ENCODE results near the gene CHAT.

The CHAT gene

DNA sequence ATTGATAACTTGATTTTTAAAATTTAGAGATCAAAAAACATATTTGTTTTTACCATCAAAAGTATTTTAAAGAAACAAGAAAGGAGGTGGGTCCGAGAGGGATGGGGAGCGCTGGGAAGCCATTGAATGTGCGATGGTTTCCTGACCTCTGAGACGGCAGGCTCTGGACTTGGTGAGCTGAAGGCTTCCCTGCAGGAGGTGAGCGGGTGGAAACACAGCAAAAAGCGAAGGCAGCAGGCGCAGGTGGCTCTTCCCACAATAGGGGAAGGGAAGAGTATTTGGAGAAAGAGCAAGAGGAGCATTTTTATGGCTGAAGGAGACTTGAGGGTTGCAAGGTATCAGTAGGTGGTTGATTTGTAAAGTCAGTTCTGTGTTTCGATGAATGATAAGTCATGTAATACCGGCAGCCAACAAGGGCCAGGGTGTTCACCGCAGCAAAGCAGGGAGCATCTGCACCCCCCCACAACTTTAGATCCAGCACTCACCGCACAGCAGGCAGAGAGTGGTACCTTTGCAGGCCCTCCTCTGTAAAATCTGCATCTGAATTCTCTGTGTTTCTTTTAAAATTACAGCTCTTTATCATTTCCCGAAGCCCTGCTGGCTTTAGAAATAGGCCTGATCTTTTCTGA, 76.2 kb downstream of the CHAT start:
- DNase-seq: no peak

DNA sequence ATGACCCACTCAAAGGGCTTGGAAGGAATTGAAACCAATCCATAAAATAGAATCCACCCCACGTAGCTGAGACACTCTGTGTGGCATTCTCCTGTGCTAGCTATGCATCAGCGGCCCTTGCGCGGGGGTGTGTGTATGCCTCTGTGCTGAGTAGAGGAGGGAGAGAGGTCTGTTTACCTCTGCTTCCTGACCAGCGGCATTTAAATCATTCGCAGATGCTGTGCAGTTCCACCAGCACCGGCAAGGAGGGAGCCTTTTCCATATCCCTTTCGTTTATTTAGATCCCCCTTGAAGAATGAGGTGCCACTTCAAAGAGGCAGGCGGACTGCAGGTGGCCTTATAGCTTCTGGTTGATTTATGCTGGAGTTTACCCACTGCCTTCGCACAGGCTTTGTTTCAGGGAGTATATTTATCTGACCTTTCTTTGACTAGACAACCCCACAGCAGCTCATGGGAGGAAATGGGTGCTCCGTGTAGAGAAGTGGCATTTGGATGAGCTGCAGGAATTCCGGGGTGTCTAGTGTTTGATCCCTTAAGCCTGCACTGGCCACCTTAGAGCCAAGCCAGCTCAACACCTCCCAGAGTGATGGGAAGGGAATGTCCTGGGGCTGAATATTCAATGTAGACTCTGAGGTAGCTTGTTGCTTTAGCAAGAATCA, 77.0 kb downstream of the CHAT start:
- DNase-seq: no peak

DNA sequence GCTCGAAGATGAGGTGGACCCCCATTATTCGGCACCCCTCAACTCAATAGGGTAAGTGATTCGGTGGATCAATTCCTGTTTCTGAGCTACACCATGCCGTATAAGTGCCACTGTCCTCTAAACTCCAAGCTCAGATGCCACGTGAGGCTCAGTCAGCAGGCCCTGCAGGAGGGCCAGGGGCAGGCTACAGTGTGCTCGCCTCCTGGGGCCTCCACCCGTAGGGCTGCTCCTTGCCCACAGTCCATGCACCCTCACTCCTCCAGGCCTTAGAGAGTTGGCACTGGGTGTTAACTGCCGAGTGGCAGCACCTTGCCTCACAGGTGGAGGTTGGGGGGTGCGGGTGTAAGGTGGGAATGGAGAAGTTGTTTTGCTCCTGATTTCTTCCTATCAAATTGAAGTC, 77.8 kb downstream of the CHAT start:
- no peak for DNase-seq

DNA sequence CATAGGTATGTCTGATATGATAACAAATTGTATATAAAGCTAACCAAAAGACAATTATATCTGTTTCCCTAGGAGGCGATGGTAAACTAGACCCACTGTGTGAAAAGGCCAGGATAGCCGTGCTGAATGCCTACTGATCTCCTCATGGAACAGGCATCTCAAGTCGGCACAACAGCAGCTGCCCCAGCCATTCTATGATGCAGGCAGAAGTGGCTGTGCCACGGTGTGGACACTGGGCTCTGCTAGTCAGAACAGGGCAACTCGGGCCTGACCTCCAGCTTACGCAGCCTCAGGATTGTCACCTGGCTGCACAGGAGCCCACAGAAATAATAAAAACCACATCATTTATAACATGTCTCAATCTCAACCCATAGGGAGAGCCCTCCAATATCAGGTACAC, 80.6 kb downstream of the CHAT start:
- DNase-seq: no peak

DNA sequence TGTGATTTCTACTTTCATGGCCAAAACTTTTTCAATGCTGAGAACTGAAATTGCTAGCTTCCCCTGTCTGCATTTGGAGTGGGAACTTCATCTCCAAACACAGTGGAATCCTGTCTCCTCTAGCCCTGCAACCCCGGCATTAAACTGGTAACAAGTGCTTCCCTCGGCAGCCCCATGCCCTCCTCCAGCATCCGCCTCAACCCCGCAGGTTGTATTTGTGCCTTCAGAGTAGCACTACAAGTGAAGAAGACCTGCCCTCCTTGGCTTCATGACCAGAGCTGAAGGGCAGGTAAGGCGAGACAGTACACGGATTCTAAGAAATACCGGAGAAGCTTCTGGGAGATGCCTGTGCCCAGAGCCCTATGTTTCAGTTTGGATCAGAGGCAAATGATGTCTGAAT, 82.5 kb downstream of the CHAT start:
- no peak for DNase-seq

DNA sequence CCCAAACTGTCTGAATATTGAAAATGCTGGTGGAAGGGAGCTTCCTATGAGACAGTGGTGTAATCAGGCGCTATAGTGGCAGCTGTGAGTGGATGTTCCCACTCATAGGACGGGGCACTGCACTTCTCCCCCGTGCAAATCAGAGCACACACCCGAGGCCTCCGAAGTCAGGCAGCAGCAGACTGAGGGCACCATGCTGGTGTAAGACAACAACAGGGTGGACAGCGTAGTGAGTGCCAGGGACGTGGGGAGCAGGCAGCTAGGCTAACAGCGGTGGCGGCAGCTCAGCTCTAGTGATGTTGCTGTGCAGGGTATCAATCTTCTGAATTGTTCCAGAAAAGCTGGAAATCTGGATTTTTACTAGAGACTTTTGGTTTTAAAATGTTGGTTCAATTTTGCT, 84.8 kb downstream of the CHAT start:
- DNase-seq: no peak

DNA sequence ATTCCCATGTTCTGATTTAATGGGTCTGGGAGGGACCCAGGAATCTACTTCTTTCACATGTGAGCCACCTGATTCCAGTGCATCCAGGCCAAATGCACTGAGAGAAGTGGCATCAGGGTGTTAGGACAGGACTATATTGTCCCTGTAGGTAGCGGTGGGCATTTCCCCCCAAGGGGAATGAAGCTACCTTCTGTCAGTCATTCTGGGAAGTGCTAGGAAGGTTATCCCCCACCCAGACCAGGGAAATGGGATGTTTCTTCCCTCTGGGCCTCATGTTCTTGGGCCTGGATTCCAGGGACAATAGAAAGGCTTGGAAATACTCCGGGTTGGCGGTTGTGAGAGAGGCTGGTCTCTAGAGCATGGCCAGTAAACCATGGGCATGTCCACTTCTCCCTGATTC, 86.4 kb downstream of the CHAT start:
- no peak for DNase-seq

DNA sequence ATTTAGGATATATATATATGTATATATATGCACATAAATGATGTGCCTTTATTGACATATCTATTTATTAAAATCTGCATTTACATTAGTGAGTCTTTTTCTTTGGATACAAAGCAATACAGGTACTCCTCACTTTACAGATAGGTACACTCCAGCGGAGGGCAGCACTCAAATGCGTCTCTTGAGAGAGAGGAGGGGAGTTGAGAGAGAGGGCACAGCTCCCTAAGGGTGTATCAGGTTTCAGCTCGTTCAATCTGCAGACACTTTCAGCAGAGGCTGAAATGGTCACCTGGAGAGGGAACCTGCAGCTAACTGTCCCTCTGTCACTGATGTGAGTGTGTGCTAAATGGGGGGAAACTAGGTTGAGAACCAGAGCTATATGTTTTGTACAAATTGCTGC, 87.2 kb downstream of the CHAT start:
- no peak for DNase-seq

DNA sequence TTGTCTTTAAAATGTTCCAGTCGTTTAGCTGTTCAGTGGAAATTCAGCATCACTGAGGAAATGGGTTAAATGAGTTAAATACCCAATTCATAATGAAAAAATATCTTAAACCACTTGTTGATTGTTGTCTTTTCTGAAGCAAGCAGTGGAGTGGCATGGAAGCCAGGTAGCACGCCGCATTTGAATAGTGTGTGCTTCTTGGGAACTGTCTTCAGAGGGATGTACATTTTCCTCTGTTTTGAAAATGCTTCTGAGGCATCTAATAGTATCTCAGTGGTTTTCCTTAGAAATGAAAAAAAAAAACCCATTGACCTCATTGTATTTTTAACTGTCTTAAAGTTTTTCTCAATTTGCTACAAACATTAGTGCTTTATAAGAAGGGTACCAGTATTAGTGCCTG, 93.7 kb downstream of the CHAT start:
- DNase-seq: no peak

DNA sequence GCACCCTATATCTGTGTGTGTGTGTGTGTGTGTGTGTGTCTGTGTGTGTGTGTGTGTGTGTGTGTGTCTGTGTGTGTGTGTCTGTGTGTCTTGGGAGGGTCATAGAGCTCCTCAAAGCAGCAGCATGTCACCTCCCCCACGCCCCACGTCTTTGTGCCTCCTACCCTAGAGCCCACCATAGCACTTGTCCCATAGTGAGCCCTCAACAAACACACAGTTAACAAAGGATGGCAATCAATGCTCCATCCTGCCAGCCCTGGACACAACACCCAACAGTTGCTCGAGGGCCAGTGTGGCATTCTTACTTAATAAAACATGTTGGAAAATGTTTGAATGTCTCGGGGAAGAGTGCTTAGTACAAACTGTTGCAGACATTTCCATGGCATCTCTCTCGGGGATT, 96.1 kb downstream of the CHAT start:
- no peak for DNase-seq

DNA sequence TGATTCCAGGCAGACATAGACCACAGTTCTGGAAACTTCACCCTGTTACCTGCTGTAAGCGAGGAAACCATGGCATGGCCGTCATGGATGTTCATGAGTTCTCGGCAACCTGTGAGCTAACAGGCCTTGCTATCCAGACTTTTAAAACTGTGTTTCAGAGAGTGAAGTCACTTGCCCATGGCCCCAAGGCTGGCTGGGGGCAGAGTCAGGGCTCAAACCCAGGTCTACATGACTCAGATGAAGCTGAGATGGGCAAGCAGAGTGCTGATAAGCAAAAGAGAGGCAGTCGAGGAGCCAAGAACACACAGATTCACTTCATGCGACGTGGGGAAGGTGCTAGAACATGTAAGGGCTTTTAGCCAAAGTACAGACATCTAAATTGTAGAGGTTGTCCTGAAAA, 97.1 kb downstream of the CHAT start:
- DNase-seq: no peak

DNA sequence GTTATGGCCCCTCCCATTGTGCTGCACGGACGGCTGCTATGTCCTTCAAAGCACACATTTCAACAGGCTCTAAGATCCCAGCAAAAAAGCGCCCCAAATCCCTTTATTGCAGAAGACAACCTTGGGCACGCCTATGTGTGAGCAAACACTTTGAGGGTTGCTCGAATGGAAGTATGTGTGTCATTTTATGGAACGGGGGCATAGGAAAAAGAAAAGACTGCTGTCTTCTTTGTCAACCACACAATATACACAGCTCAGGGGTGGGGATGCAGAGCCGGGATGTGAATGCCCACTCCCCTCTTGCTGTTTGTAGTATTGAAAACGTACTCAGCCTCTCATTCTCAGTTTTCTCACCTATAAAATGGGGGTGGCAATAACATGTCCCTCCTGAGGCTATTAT, 97.6 kb downstream of the CHAT start:
- DNase-seq: no peak

DNA sequence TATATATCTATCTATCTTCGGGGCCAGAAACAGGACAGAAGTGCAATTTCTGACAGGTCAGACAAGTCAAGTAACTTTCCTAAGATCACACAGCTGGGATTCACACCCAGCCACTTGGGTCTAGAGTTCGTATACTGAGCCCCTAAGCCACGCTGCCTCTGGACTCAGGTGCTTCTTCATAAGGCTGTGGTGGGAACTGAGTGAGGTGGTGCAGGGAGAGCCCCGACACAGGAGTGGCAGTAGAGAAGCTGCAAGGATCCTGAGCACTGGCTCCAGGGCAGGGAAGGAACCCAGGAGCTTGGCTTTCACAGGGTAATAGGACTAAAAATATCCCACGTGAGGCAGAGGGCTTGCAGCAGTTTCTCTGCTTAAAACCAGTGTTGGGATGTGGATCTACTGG, 99.4 kb downstream of the CHAT start:
- DNase-seq: no peak
